A673 (cell line): ENCODE results near the gene DNLZ.

Source experiments
- EZH2 ChIP-seq: fragments of 200-600 bp; sonication (generic); IDR thresholded peaks from 2 replicates; pipeline ENCODE4 v1.6.1; 2017; ENCODE audit warnings: borderline replicate concordance, low read depth, mild to moderate bottlenecking, mixed read lengths, antibody characterized with exemption, low read length; ENCODE audit not compliant: poor library complexity, severe bottlenecking
- TF ChIP-seq, protein P1 (sequence below): fragments of 300-800, 200-600 bp; sonication (generic); conservative IDR thresholded peaks from 2 replicates; pipeline ENCODE4 v1.5.1; 2017; ENCODE audit warnings: low read depth, mild to moderate bottlenecking, antibody characterized with exemption, low read length, moderate library complexity, mixed read lengths

DNA sequence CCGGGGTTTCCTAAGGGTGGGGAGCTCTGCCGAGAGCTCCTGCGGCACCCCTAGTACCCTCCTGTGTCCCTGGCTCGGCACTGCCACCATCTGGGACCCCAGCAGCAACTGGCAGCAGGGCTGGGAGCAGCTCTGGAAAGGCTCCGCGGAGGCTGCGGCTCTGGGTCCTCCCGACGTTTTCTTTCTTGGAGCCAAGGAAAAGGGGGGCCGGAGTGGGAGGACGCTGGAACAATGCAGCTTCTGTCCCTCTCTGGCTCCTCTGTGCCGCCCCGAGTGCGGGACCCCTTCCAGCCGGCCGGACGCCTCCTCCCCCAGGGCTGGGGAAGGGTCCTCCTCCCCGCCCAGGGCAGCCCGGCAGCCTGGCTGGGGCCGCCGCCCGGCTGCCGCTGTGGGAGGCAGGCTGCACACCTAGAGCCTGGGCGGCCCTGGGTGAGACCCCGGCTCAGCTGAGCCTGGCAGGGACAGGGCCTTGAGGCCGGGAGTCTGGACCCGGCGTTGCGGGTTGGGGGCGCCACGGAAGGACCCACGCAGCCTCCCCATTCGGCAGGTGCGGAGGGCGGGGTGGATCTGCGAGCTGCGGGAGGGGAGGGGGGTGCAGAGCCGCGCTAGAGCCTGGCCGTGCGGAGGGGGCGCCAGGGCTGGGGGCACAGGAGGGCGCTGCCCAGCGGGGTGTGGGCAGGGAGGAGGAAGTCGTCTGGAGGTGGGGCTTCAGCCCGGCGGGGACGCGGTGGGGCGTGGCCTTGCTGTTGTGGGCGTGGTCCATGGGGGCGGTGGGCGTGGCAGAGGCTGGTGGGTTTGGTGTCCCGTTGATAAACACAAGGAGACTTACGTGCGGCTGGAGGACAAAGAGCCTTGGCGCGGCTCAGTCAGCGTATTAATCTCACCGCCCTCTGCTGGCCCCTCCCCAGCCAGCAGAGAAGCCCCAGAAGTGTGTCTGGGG is 21.1 kb downstream of the DNLZ start:
- TF ChIP-seq, protein P1, sequence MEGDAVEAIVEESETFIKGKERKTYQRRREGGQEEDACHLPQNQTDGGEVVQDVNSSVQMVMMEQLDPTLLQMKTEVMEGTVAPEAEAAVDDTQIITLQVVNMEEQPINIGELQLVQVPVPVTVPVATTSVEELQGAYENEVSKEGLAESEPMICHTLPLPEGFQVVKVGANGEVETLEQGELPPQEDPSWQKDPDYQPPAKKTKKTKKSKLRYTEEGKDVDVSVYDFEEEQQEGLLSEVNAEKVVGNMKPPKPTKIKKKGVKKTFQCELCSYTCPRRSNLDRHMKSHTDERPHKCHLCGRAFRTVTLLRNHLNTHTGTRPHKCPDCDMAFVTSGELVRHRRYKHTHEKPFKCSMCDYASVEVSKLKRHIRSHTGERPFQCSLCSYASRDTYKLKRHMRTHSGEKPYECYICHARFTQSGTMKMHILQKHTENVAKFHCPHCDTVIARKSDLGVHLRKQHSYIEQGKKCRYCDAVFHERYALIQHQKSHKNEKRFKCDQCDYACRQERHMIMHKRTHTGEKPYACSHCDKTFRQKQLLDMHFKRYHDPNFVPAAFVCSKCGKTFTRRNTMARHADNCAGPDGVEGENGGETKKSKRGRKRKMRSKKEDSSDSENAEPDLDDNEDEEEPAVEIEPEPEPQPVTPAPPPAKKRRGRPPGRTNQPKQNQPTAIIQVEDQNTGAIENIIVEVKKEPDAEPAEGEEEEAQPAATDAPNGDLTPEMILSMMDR, result no peak
- TF ChIP-seq EZH2, result no peak
